C4-2B (cell line): ENCODE data around the gene MSMO1.
A peak's percentile ranks its signal among the peaks of the same experiment; 100 is the strongest.

Experiments
- H3K27ac ChIP-seq: fragments of 450-650 bp; 2 replicates; pipeline ENCODE4 v1.5.1; 2017
- CTCF ChIP-seq: fragments of 450-650 bp; conservative IDR thresholded peaks from 2 replicates; pipeline ENCODE4 v1.5.1; 2017; ENCODE audit warnings: mild to moderate bottlenecking
- ZFX ChIP-seq: fragments of 450-650 bp; IDR thresholded peaks from 2 replicates; pipeline ENCODE4 v1.6.1; 2017

Gene MSMO1

GRCh38 chr4:165347647-165348569, 20.4 kb downstream of the MSMO1 start:
- no peak overlapping the region for H3K27ac ChIP-seq
- TF ChIP-seq CTCF (no peak), ZFX (no peak)

- H3K27ac ChIP-seq, result no peak overlapping the region
- no peak for TF ChIP-seq CTCF
- TF ChIP-seq ZFX, result no peak
Observed at GRCh38 chr4:165351359-165352130, 24.1 kb downstream of the MSMO1 start.

- H3K27ac ChIP-seq, result no peak overlapping the region
- peak; percentile 70 for TF ChIP-seq CTCF
- TF ChIP-seq ZFX, result no peak
Observed at GRCh38 chr4:165355900-165356300, 28.4 kb downstream of the MSMO1 start.

GRCh38 chr4:165359506-165359905, 32.0 kb downstream of the MSMO1 start:
- no peak overlapping the region for H3K27ac ChIP-seq

GRCh38 chr4:165360041-165360695, 32.7 kb downstream of the MSMO1 start:
- H3K27ac ChIP-seq, result no peak overlapping the region
- no peak for TF ChIP-seq CTCF
- TF ChIP-seq ZFX, result no peak

More at GRCh38 chr4:165359506-165359905, 32.0 kb downstream of the MSMO1 start:
- TF ChIP-seq CTCF (no peak), ZFX (no peak)

- TF ChIP-seq CTCF, result no peak
- no peak overlapping the region for H3K27ac ChIP-seq
Observed at GRCh38 chr4:165360985-165361670, 33.7 kb downstream of the MSMO1 start.
